ENCODE data around the gene IGSF9.

DNA sequence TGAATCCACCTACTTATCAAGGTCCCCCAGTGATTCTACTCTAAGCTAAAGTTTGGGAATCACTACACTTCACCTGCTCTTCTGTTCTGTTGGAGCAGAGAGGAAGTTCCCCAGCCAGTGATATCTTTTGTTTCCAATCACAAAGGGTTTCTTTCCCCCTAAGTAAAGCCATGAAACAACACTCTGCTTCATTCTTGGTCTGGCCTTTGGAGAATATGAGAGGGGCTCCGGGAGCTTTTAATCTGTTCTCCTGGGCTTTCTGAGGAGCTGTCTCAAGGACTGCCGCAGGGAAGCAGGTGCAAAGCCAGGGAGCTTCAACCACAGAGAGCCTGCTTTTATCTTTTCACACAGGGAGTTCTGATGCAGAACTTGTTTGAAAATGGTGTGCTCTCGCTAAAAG lies 18.7 kb upstream of the IGSF9 start:
- no peak for TF ChIP-seq POLR2A (IDR thresholded peaks at IDR 0.05; ENCODE audit: low read depth)
- TF ChIP-seq, protein P1, sequence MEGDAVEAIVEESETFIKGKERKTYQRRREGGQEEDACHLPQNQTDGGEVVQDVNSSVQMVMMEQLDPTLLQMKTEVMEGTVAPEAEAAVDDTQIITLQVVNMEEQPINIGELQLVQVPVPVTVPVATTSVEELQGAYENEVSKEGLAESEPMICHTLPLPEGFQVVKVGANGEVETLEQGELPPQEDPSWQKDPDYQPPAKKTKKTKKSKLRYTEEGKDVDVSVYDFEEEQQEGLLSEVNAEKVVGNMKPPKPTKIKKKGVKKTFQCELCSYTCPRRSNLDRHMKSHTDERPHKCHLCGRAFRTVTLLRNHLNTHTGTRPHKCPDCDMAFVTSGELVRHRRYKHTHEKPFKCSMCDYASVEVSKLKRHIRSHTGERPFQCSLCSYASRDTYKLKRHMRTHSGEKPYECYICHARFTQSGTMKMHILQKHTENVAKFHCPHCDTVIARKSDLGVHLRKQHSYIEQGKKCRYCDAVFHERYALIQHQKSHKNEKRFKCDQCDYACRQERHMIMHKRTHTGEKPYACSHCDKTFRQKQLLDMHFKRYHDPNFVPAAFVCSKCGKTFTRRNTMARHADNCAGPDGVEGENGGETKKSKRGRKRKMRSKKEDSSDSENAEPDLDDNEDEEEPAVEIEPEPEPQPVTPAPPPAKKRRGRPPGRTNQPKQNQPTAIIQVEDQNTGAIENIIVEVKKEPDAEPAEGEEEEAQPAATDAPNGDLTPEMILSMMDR (IDR thresholded peaks at IDR 0.05) = no peak
